ENCODE measurements around the gene MAGEL2.
"Not testable (repeated sequence)": the region's sequence is repeated elsewhere in the genome, so short reads cannot be mapped to it uniquely, and the experiment has no call there.

The MAGEL2 gene

GRCh38 chr15:23602124-23602523, 45.5 kb downstream of the MAGEL2 start:
- DNase-seq = no peak

GRCh38 chr15:23599053-23599452, 48.6 kb downstream of the MAGEL2 start:
- no peak for DNase-seq

- DNase-seq = not testable (repeated sequence)
Measured at GRCh38 chr15:23597278-23597677, 50.4 kb downstream of the MAGEL2 start.

- no peak for DNase-seq
Measured at GRCh38 chr15:23596736-23597135, 50.9 kb downstream of the MAGEL2 start.

GRCh38 chr15:23595368-23595767, 52.3 kb downstream of the MAGEL2 start:
- no peak for DNase-seq

GRCh38 chr15:23594252-23594770, 53.4 kb downstream of the MAGEL2 start:
- no peak for DNase-seq

Data from SW 1271 (cell line).